Bladder microvascular endothelial cell (primary cell): ENCODE results near the gene BBX. TPM values are rescaled to one million over a fixed set of nuclear protein-coding genes. Genes with fewer than 3 reads are reported as not detected.

Experiments
- total RNA-seq: library from RNA; depleted of rRNA; stranded (reverse); fragments of >200 nt; gene quantifications from 2 replicates; pipeline ENCODE4 v1.2.3, GENCODE V29; 2014

The BBX gene
- 33.8 and 60.1 TPM in 2 replicates for total RNA-seq

GRCh38 chr3:107522510-107523288 is at the start of gene BBX:
Gene BBX (plus strand): TSS chr3:107522962. CDS start chr3:107710461, 187,499 bp downstream.

Other genes with a start within 250 kb of the BBX start
- gene CCDC54, start 145.5 kb upstream of the BBX start, total RNA-seq = not detected in 2 replicates